Right cardiac atrium (tissue), 5 donors: Measurements from ENCODE around the gene XRCC3. TPM values are rescaled to one million over a fixed set of nuclear protein-coding genes. Genes with fewer than 3 reads are reported as not detected.

Source experiments
- ATAC-seq, 2 donors: fragments of 200-7000 bp; cut with Tn5 transposase; one replicate each; pipeline versions ENCODE4 v1.8.0 to v1.9.1; 2020; ENCODE audit warnings: moderate library complexity in 2 of 2, mild to moderate bottlenecking in 1 of 2
- DNase-seq, 3 donors: peaks; one replicate each; pipeline ENCODE4 v3.0.0-alpha.2; 2020
- H3K27ac ChIP-seq: one replicate; pipeline ENCODE4 v1.5.1; 2013; ENCODE audit warnings: mild to moderate bottlenecking, low read length, control low read depth, moderate library complexity
- H3K27me3 ChIP-seq: one replicate; pipeline ENCODE4 v1.6.1; 2013; ENCODE audit not compliant: control insufficient read depth, insufficient read depth
- H3K4me1 ChIP-seq: one replicate; pipeline ENCODE4 v1.6.1; 2013; ENCODE audit warnings: low read length; ENCODE audit not compliant: control insufficient read depth, insufficient read depth
- H3K4me3 ChIP-seq: one replicate; pipeline ENCODE4 v1.5.1; 2013; ENCODE audit warnings: low read length, control low read depth
- H3K9me3 ChIP-seq: one replicate; pipeline ENCODE4 v1.6.1; 2013; ENCODE audit warnings: low read length; ENCODE audit not compliant: control insufficient read depth
- WGBS: extraction: QIAGEN DNeasy Blood & Tissue Kit; methylation state at CpG from one replicate; pipeline ENCODE4 v1.1.7; 2013; 5-methylcytosine and 5-hydroxymethylcytosine counted together
- intact Hi-C, 4 donors: fragments of 100-400 bp; cut with DNase I; formaldehyde crosslinking; loops; one replicate each; pipeline versions ENCODE4 v1.11.0 to v1.14.0; 2022 to 2023
- polyA plus RNA-seq: library from polyadenylated mRNA; stranded (reverse); fragments of 200-250 nt; gene quantifications from one replicate; pipeline ENCODE4 v1.2.3, GENCODE V29; 2013
- total RNA-seq, 4 donors: library from RNA; stranded (reverse); fragmentation: NEBNext Ultra II Directional; extraction: Animal tissue kit (Norgen Biotek cat#: 25700); gene quantifications; one replicate each; pipeline ENCODE4 v1.2.1, GENCODE V29; 2021
- donor health status: healthy with polysubstance abuse.
- donor health status: DM: no; HTN: yes; CAD: no.
- donor health status: DM: no; HTN: no; CAD: no.
- donor health status: DM: no; HTN: yes; CAD: no; lungs with severe emphysema.
- donor health status: DM: yes; HTN: yes; CAD: no.

The XRCC3 gene
- total and polyA plus RNA-seq, 5 donors = 2.1 to 5.6 (median 2.3) TPM

DNA sequence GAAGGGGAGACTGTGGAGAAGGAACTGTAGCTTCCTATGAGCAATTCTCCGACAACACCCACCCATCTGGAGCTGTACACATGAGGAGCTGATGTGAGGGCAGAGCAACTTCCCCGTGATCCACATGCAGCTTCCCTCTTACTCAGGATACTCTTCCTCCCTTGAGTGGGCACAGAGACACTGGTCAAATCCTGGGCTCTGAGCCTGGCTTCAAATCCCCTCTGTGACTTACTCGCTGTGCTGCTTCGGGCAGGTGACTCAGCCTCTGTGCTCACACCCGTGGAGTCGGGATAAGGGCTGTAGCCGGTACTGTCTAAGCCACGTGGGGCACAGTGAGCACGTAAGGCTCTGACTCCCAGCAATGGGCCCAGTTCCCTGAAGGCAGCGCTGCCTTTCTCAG is 31.4 kb upstream of the XRCC3 start:
- no peak for DNase-seq
- ATAC-seq = peak; percentile 16 to 18
- H3K4me3 ChIP-seq = no peak overlapping the region
- intact Hi-C loops = no loop called here
- no peaks in the 10 kb centered on the region for H3K9me3 ChIP-seq
- no peaks in the 10 kb centered on the region for H3K4me1 ChIP-seq
- H3K27me3 ChIP-seq = no peaks in the 10 kb centered on the region
- H3K27ac ChIP-seq = no peak overlapping the region
- 87% methylated on average over 10 of the region's 10 CpGs for WGBS

DNA sequence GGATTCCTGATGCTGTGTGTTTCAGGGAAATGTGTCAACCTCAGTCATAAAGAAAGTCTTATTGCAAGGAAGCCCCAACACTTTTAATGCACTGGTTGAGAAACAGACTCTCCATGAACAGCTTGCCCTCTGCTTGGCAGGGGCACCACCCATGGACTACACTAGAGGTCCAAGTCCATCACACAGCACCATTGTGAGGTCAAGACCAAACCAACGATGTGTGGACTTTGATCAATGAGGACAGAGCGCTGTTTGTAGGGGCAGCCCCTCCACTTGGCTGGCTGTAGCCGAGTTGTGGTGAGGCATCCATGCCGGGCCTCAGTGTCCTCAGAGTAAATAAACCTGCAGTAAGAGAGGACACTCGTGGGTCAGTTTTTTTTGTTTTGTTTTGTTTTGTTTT is 30.2 kb upstream of the XRCC3 start:
- intact Hi-C loops = no loop called here
- H3K27me3 ChIP-seq = no peaks in the 10 kb centered on the region
- DNase-seq (no peak), ATAC-seq (no peak)
- H3K4me1 ChIP-seq = no peaks in the 10 kb centered on the region
- no peak overlapping the region for H3K27ac ChIP-seq
- no peaks in the 10 kb centered on the region for H3K9me3 ChIP-seq
- no peak overlapping the region for H3K4me3 ChIP-seq
- 81% methylated on average over 5 of the region's 5 CpGs for WGBS

DNA sequence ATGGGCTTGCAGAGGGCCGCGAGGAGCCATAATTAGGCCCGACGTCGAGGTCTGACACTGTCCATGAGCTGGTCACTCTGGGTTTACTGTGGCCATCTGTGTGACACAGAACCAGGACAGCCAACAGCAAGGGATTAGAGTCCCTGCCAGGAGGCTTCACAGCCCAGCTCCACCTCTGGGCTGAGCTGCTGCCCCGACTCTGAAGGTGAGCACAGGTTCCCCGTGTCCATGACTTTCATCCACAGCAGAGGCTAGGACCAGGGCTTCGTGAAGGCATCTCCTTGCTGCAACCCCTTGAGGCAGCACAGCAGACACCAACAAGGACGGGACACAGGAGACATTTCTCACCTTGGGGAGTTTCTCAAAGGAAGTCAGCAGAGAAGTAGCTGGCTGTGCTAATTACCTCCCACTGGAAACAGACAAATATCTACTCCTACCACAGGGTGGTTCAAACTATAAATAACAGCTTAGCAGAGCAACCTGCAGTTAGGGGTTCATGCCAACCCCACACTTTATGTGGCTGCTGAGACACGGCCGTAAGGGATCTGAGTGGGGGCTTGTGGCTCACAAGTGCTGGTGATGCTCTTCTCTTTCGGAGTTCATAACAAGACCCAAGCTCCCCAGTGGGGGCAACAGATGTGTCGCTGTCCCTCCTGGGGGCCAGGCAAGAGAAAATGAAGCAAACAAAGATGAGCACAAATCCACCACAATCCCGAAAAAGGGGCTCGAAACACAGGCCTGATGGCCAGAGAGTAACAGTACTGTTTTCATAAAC is 29.6 kb upstream of the XRCC3 start:
- intact Hi-C loops = no loop called here
- H3K27ac ChIP-seq = no peak overlapping the region
- ATAC-seq = no peak
- WGBS = 80% methylated on average over 15 of the region's 15 CpGs
- H3K9me3 ChIP-seq = no peaks in the 10 kb centered on the region
- H3K27me3 ChIP-seq = no peaks in the 10 kb centered on the region
- no peak for DNase-seq
- H3K4me1 ChIP-seq = no peaks in the 10 kb centered on the region
- H3K4me3 ChIP-seq = no peak overlapping the region

DNA sequence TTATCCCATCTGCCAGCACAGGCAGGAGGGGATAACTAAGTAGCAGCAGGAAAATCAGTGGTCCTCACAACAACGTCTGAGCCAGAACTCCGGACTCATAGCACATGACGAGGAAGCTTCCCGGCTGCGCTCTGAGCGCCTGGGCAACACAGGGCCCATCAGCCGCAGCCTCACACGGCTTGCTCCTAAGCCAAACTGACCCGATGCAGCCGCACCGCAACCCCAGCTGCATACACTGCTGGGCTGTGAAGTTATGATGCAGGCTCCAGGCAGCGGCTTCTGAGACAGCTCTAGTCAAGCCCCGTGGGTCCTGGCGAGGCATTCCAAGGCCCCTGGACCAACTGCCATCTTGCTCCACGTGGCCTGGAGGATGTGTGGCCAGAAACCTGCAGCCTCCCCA is 28.4 kb upstream of the XRCC3 start:
- Histone ChIP-seq H3K27me3 (no peaks in the 10 kb centered on the region), H3K4me1 (no peaks in the 10 kb centered on the region), H3K4me3 (no peak overlapping the region), H3K27ac (no peak overlapping the region), H3K9me3 (no peaks in the 10 kb centered on the region)
- DNase-seq (no peak), ATAC-seq (no peak)
- intact Hi-C loops = no loop called here
- 85% methylated on average over 15 of the region's 15 CpGs for WGBS

DNA sequence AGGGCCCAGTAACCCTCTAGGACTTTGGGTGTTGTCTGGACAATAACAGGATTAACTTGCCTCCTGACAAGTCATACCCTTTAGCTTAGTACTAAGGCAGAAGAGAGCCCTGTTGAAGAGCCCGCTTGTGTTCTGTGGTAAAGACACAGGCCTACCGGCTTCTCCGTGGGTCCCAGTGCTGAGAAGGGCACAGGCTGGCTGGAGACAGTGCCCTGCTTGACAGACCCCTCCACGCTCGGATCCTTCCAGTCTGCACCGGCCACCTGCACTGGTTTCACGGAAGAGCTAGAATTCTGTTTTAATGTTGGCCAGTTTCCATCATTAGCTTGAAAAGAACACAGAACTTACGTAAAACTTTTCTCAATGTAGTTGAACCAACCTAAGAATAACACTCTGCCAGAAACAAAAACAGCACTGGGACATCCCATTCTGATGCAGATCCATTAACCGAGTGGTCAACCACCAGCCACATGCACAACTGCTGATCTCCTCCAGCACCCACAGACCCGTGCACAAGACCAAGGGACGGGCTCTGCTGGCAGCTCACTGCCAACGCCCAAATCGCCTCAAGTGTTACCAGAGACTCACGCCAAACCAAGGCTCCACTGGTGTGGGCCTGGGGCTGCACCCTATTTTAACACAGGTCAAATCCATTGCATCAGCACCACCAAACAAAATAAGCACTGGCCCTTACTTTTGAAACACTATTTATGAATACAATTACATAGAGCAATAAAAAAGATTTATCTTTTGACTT is 27.4 kb upstream of the XRCC3 start:
- H3K27ac ChIP-seq = no peak overlapping the region
- DNase-seq (no peak), ATAC-seq (no peak)
- H3K27me3 ChIP-seq = no peaks in the 10 kb centered on the region
- no peaks in the 10 kb centered on the region for H3K4me1 ChIP-seq
- H3K4me3 ChIP-seq = no peak overlapping the region
- 85% methylated on average over 14 of the region's 14 CpGs for WGBS
- intact Hi-C loops = no loop called here
- no peaks in the 10 kb centered on the region for H3K9me3 ChIP-seq

DNA sequence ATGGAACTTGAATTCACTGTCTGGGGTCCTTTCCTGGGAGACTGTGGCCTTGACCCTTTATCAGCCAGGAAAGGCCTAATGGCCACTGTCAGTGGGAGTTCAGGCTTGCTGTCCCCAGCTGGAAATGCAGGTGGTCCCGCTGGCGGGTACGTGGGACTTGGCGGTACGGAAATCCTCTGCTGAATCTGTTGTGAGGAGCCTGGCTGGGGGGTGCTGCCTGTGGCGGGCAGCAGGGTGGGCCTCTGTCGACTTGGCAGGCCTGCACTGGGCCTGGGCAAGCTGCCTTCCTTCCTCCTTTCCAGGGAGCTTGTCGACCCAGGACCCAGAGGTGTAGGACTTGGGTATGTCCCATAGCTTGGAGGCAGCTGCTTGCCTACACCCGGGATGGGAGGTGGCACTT is 26.6 kb upstream of the XRCC3 start:
- ATAC-seq (no peak), DNase-seq (no peak)
- intact Hi-C loops = no loop called here
- Histone ChIP-seq H3K27me3 (no peaks in the 10 kb centered on the region), H3K4me1 (no peaks in the 10 kb centered on the region), H3K4me3 (no peak overlapping the region), H3K27ac (no peak overlapping the region), H3K9me3 (no peaks in the 10 kb centered on the region)
- WGBS = 70% methylated on average over 9 of the region's 9 CpGs

DNA sequence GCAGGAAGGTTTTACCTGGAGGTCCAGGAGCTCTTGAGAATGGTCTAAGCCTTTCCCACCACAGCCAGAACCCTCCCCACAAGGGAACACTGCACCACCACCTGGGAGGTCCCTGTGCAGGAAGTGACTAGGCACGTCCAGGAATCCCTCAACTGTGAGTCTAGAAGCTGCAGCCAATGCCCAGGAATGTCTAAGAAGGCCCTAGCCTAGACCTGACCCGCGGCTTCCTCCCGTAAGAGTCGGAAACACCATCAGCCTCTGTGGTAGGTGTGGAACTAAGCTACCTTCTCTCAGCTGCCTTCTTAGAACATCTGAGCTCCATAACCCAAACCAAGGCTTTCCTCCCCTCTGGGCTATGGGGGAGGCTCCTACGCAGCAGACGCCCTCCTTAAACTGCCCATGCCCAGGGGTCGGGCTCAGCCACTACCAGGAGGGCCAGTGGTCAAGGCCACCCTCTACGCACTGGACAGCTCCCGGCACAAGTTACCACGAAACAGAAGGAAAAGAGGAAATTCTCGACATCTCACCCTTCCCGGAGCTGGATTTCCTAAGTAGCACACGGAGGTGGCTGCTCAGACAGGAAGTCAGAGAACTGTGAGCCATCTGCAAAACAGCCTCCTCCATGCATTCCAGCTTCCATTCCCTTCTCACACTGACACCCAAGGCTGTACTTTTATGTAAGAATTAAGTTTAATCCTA is 25.9 kb upstream of the XRCC3 start:
- peaks cover under 1% of the 10 kb centered on the region for H3K4me1 ChIP-seq
- 64% methylated on average over 14 of the region's 14 CpGs for WGBS
- no peaks in the 10 kb centered on the region for H3K9me3 ChIP-seq
- H3K27me3 ChIP-seq = no peaks in the 10 kb centered on the region
- ATAC-seq (no peak), DNase-seq (no peak)
- intact Hi-C loops = no loop called here
- no peak overlapping the region for H3K4me3 ChIP-seq
- H3K27ac ChIP-seq = no peak overlapping the region

DNA sequence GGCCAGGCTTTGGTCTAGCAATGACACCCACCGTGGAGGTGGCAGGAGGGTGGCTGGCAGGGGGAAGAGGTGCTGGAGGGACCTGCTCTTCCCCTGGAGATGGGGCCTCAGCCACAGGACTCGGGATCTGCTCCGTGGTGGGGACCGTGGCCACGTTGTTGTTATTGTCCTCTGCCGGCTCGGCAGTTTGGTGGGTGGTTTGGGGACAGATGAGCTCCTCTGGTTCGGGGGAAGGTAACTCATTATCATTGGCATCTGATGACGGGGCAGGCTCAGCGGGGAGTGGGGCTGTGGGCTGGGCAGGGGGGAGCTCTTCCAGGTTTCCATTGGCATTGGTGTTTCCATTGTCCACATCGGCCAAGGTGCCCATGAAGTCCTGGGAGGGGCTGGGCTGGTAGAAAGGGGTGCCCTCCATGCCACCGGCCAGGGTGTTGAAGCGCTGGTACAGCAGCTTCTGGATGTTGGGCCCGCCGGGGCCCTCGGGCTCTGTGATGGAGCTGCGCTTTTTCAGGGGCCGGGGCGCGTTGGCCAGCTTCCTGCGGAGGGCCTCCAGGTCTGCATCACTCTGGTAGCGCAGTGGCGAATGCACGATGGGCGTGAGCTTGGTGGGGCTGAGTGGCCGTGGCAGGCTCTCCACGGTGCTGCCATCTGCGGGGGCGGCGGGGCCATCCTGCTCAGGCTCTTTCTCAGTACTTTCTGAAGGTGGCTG is 24.7 kb upstream of the XRCC3 start:
- WGBS = 96% methylated on average over 30 of the region's 30 CpGs
- ATAC-seq (no peak), DNase-seq (no peak)
- Histone ChIP-seq H3K27ac (no peak overlapping the region), H3K9me3 (no peaks in the 10 kb centered on the region), H3K4me1 (peaks cover 3% of the 10 kb centered on the region), H3K27me3 (no peaks in the 10 kb centered on the region), H3K4me3 (no peak overlapping the region)
- intact Hi-C loops = no loop called here

DNA sequence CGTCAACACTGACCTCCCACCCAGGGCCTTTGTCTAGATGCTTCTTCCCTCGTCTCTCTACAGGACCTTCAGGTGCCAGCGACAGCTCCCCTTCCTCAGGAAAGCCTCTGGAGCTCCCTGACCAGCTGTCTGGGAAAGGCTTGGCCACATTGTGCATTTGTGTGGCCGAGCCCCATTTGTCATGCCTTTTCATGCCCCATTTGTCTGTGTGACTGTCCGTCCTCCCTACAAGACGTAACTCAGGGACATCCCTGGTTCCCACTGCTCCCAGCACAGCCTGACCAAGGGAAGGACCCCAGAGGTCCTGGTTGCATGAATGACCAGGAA is 24.2 kb upstream of the XRCC3 start:
- no peaks in the 10 kb centered on the region for H3K9me3 ChIP-seq
- intact Hi-C loops = no loop called here

DNA sequence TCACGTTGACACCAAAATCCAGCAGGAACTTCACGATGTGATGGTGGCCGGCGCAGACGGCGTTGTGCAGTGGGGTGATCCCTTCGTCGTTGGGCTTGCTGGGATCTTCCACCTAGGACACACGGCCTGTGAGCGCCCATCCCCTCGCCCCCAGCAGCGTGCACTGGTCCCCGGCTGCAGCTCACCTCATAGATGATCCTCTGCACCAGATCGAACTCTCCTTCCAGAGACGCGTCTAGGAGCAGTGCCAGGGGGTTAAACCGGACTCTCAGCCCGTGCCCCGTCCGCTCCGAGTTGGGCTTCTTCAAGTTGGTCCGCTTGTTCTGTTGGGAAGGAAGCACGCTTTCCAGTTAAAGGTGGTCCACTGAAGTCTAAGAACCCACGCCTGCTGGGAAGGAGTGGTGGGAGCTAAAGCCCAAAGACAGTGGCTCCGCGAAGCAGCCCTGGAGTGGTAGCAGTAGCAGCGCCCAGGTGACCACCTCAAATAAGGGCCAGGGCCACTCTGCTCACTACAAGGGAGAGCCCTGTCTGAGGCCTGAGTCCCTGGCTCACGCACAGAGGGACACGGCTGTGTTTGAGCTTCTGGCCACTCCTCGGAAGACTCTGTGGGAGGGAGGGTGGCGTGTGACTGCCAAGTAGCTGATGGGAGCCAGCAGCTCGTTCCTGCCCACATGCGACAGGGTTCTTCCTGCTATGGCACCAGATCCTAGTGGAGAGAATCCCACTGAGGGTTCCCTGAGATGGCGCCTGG is 23.6 kb upstream of the XRCC3 start:
- no peak overlapping the region for H3K4me3 ChIP-seq
- H3K4me1 ChIP-seq = peaks cover 3% of the 10 kb centered on the region
- ATAC-seq (no peak), DNase-seq (no peak)
- 85% methylated on average over 34 of the region's 34 CpGs for WGBS
- no peak overlapping the region for H3K27ac ChIP-seq
- intact Hi-C loops = no loop called here
- no peaks in the 10 kb centered on the region for H3K27me3 ChIP-seq
- no peaks in the 10 kb centered on the region for H3K9me3 ChIP-seq

More for the DNA sequence above, 24.2 kb upstream of the XRCC3 start:
- DNase-seq (no peak), ATAC-seq (no peak)
- Histone ChIP-seq H3K27me3 (no peaks in the 10 kb centered on the region), H3K27ac (no peak overlapping the region), H3K4me1 (peaks cover 3% of the 10 kb centered on the region), H3K4me3 (no peak overlapping the region)
- 88% methylated on average over 6 of the region's 6 CpGs for WGBS
